ENCODE data around the gene ZC3H15.
"Not testable (repeated sequence)": the region's sequence is repeated elsewhere in the genome, so short reads cannot be mapped to it uniquely, and the experiment has no call there.

- TF ChIP-seq JUN (IDR thresholded peaks at IDR 0.05; ENCODE audit: low read depth, low read length); CTCF (IDR thresholded peaks at IDR 0.05; ENCODE audit: control extremely low read depth in 1 of 3, insufficient read depth in 1 of 3, low read depth in 1 of 3, low read length in 3 of 3); EZH2 (IDR thresholded peaks at IDR 0.05; ENCODE audit: low read depth, low read length, severe bottlenecking); SP2 (IDR thresholded peaks at IDR 0.05; ENCODE audit: low read length); ATF2 (IDR thresholded peaks at IDR 0.05; ENCODE audit: low read length); GABPA (IDR thresholded peaks at IDR 0.05; ENCODE audit: borderline replicate concordance, insufficient read depth, low read length); EP300 (IDR thresholded peaks at IDR 0.05; ENCODE audit: borderline replicate concordance in 1 of 2, low read depth in 2 of 2, low read length in 2 of 2); SIN3A (conservative IDR thresholded peaks at IDR 0.05 in 1 of 2, IDR thresholded peaks at IDR 0.05 in 1 of 2; ENCODE audit: low read depth in 1 of 2, low read length in 2 of 2); PHF8 (conservative IDR thresholded peaks at IDR 0.05; ENCODE audit: low read depth, low read length); HDAC2 (IDR thresholded peaks at IDR 0.05; ENCODE audit: borderline replicate concordance in 1 of 2, low read depth in 2 of 2, low read length in 2 of 2); TBP (IDR thresholded peaks at IDR 0.05; ENCODE audit: low read depth, low read length): not testable (repeated sequence)
These were observed 46.4 kb upstream of the ZC3H15 start for GRCh38 chr2:186439673-186440095.

Measured in H1 (cell line).